Thymus (tissue), 14 donors: ENCODE data around the gene TRIM2. TPM values are rescaled to one million over a fixed set of nuclear protein-coding genes. Genes with fewer than 3 reads are reported as not detected.
"Not testable (repeated sequence)": the region's sequence is repeated elsewhere in the genome, so short reads cannot be mapped to it uniquely, and the experiment has no call there.

Experiments used
- DNase-seq, 9 donors: peaks; one replicate each; pipeline ENCODE4 v3.0.0-alpha.2; 2013; ENCODE audit warnings: low spot score in 9 of 9, low read depth in 6 of 9, missing footprints in 1 of 9
- H3K27ac ChIP-seq, 2 donors: one replicate each; pipeline ENCODE4 v1.5.1; 2013; ENCODE audit warnings: control low read depth in 1 of 2, low read depth in 1 of 2, low read length in 1 of 2, mild to moderate bottlenecking in 1 of 2, moderate library complexity in 1 of 2
- H3K27me3 ChIP-seq, 2 donors: one replicate each; pipeline ENCODE4 v1.5.1; 2013; ENCODE audit warnings: low read length in 1 of 2; ENCODE audit not compliant: control insufficient read depth in 2 of 2, insufficient read depth in 1 of 2
- H3K36me3 ChIP-seq, 2 donors: one replicate each; pipeline ENCODE4 v1.5.1; 2013; ENCODE audit warnings: low read length in 1 of 2, mild to moderate bottlenecking in 1 of 2, moderate library complexity in 1 of 2; ENCODE audit not compliant: control insufficient read depth in 2 of 2, insufficient read depth in 2 of 2
- H3K4me1 ChIP-seq, 2 donors: one replicate each; pipeline ENCODE4 v1.5.1; 2013; ENCODE audit warnings: low read length in 2 of 2; ENCODE audit not compliant: control insufficient read depth in 2 of 2, insufficient read depth in 2 of 2
- H3K4me3 ChIP-seq, 2 donors: one replicate each; pipeline ENCODE4 v1.5.1; 2013; ENCODE audit warnings: low read length in 2 of 2, control low read depth in 1 of 2, mild to moderate bottlenecking in 1 of 2
- H3K9me3 ChIP-seq, 2 donors: one replicate each; pipeline ENCODE4 v1.5.1; 2013; ENCODE audit warnings: low read length in 1 of 2, mild to moderate bottlenecking in 1 of 2; ENCODE audit not compliant: control insufficient read depth in 2 of 2, insufficient read depth in 1 of 2
- WGBS: extraction: QIAGEN DNeasy Blood & Tissue Kit; methylation state at CpG from one replicate; pipeline ENCODE4 v1.1.7; 2013; 5-methylcytosine and 5-hydroxymethylcytosine counted together
- long read RNA-seq, 10 donors: transcript quantifications; one replicate each; lab custom pipeline, GENCODE V29; 2026
- polyA plus RNA-seq: library from polyadenylated mRNA; stranded (reverse); fragments of 200-250 nt; gene quantifications from one replicate; pipeline ENCODE4 v1.2.3, GENCODE V29; 2013
- total RNA-seq: library from RNA; stranded (reverse); fragments of 120-200 nt; gene quantifications from one replicate; pipeline ENCODE4 v1.2.4, GENCODE V29; 2013
- donor health status: healthy.

Gene TRIM2
- total RNA-seq = 5.0 TPM
- 5.3 TPM for polyA plus RNA-seq
- long read RNA-seq, donor 1 = 0 reads
- long read RNA-seq, donor 2 = 0 reads
- long read RNA-seq, donor 3 = 0 reads
- long read RNA-seq, donor 4 = 0 reads
- long read RNA-seq, donor 5, partial matches to known transcripts = 0 of 1 reads
- long read RNA-seq, donor 5, other reads (novel, unspliced or antisense) = 0 of 1 reads
- long read RNA-seq, donor 6 = 0 reads
- long read RNA-seq, donor 7, partial matches to known transcripts = 11 of 11 reads
- long read RNA-seq, donor 7, other reads (novel, unspliced or antisense) = 0 of 11 reads
- long read RNA-seq, donor 8, partial matches to known transcripts = 0 of 1 reads
- long read RNA-seq, donor 8, other reads (novel, unspliced or antisense) = 0 of 1 reads
- long read RNA-seq, donor 9, partial matches to known transcripts = 0 of 1 reads
- long read RNA-seq, donor 9, other reads (novel, unspliced or antisense) = 0 of 1 reads
- long read RNA-seq, donor 10 = 0 reads

DNA sequence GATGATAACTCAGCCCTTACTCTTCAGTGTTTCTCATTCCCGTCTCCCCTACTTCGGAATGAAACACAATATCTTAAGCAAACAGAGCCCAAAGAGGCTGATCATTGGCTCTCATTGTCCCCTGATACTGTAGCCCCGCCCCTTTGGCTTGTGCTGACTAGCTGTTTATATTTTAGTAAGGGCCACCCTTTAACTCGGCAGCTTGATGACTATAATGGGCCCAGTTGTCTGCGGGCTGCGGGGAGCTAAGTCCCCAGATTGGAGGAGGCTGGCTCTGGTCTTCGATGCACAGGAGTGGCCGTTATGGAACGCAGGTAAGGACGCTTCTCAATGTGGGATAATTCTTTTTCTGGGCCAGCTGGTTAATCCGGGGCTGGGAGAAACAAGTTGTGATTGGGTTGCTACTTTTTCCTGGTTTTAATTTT lies at the start of gene TRIM2:
Gene TRIM2 (plus strand): TSS at position 197 of the 425 bp plus-strand sequence. CDS start 88 bp downstream, at position 285.
- H3K36me3 ChIP-seq = no peaks in the 10 kb centered on the region
- no peaks in the 10 kb centered on the region for H3K9me3 ChIP-seq
- 65% methylated on average over 11 of the region's 11 CpGs for WGBS
- no peak for DNase-seq
- H3K27ac ChIP-seq = no peak within 1 kb of the TSS
- H3K4me3 ChIP-seq = no peak within 1 kb of the TSS
- H3K4me1 ChIP-seq = peaks cover 3 to 17% of the 10 kb centered on the region in 2 donors
- H3K27me3 ChIP-seq = peaks cover 0 to 20% of the 10 kb centered on the region in 2 donors

DNA sequence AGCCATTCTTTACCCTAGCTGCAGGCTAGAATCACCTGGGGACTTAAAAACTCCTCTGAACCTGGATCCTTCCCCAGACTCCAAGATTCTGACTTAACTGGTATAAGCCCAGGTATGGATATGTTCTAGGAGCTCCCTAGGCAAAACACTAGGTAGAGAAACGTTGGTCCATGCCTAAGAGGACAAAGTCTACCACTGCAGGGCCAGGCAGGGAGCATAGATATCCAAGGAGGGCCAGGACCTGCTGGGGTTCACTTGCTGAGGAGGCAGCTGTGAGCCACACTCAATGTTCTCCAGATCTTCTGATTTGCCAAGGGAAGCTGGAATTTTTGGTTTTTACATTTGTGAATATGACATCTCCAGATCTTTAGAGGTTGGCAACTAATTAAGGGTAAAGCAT lies 48.6 kb upstream of the TRIM2 start:
- WGBS = 92% methylated on average over 1 of the region's 1 CpG
- peaks cover 0 to 18% of the 10 kb centered on the region in 2 donors for H3K27me3 ChIP-seq

DNA sequence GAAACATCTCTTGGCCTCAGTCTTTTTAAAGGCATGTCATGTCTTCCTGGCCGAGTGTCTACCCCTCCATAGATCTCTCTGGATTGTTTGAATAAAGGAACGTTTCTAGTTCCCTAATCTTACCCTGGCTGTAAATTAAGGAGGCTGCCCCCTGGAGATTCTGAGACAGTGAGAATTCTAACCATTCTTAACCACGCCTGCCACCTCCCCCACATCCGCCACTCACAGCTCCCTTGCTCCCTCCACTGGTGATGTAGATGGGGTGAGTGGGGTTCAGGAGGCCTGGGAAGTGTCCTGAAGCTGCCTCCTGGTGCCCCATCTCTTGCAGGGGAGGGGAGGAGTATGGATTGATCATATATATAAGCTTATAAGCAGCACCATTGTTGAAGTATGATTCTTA lies 48.0 kb upstream of the TRIM2 start:
- Histone ChIP-seq H3K4me1 (peaks cover 14 to 37% of the 10 kb centered on the region in 2 donors), H3K27ac (no peak overlapping the region), H3K4me3 (no peak overlapping the region), H3K27me3 (peaks cover 0 to 18% of the 10 kb centered on the region in 2 donors), H3K36me3 (no peaks in the 10 kb centered on the region), H3K9me3 (peaks cover 0 to 2% of the 10 kb centered on the region in 2 donors)
- DNase-seq = peak in 4 of 9 donors; percentile 28 to 71 (median 40)
- WGBS = 20% methylated on average over 4 of the region's 4 CpGs

More for the DNA sequence above, 48.6 kb upstream of the TRIM2 start:
- Histone ChIP-seq H3K4me3 (no peak overlapping the region), H3K4me1 (peaks cover 14 to 37% of the 10 kb centered on the region in 2 donors), H3K36me3 (no peaks in the 10 kb centered on the region), H3K27ac (no peak overlapping the region), H3K9me3 (peaks cover 0 to 2% of the 10 kb centered on the region in 2 donors)
- no peak for DNase-seq

DNA sequence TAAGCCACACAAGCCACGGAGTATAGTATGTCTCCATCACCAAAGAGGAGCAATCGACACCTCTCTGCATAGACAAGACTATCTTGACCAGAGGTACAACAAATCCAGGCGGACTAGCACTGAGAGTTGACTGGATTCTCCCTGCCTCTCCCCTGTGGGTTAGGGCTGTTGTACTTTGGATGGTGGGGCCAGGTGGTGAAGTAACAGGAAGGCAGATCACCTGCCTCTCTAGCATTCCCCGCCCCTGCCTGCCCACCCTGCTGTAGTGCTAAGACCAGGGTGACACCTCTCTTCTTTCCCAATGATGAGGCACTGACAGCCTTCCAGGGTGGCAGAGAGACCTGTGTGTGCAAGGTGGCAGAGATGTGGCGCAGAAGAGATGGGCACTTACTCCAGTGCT lies 47.5 kb upstream of the TRIM2 start:
- Histone ChIP-seq H3K4me3 (no peak overlapping the region), H3K9me3 (peaks cover 0 to 2% of the 10 kb centered on the region in 2 donors), H3K27me3 (peaks cover 0 to 17% of the 10 kb centered on the region in 2 donors), H3K27ac (no peak overlapping the region), H3K4me1 (peaks cover 14 to 35% of the 10 kb centered on the region in 2 donors), H3K36me3 (no peaks in the 10 kb centered on the region)
- no peak for DNase-seq
- WGBS = 97% methylated on average over 5 of the region's 5 CpGs

DNA sequence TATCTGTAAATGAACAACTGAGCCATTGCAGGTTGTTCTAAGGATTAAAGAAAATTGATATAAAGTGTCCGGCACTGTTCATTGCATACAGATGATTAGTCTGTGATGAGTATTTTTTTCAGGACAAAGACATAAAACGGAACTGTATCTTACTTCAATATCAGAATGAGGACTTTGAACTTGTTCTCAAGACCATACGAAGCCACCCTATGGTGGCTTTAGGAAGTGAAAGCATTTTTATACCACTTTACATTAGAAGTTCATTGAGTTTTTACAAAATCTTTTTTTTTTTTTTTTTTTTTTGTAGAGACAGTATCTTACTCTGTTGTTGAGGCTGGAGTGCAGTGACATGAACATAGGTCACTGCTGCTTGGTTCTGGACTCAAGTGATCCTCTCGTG lies 45.2 kb upstream of the TRIM2 start:
- WGBS = 68% methylated on average over 4 of the region's 4 CpGs

DNA sequence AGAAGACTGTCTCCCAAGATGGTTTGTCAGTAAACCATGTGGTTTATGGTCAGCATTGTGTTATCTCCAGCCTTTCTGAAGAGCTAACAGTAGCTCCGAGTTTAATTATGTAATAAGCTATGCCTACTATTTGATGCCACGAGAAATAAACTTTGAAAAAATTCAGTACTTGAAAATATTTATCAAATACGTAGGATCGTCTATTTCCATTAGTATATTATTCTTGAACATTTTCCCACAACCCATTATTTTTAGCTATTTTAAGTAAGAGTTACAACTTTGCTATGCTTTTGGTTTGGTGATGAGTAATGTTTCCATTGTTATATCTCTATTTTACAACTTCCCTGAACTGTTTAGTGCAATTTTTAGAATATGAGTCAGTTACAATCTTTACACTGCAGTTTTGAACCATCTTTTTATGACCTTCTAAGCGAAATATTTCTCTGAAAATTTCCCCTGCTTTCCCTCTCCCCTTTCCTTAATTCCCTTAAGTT lies 44.5 kb upstream of the TRIM2 start:
- WGBS = 93% methylated on average over 5 of the region's 5 CpGs
- no peak overlapping the region for H3K27ac ChIP-seq
- no peak overlapping the region for H3K4me3 ChIP-seq
- H3K27me3 ChIP-seq = no peaks in the 10 kb centered on the region
- no peaks in the 10 kb centered on the region for H3K9me3 ChIP-seq
- H3K4me1 ChIP-seq = peaks cover 8 to 11% of the 10 kb centered on the region in 2 donors
- no peak for DNase-seq
- H3K36me3 ChIP-seq = no peaks in the 10 kb centered on the region

More for the DNA sequence above, 45.2 kb upstream of the TRIM2 start:
- no peak overlapping the region for H3K27ac ChIP-seq
- no peaks in the 10 kb centered on the region for H3K9me3 ChIP-seq
- H3K36me3 ChIP-seq = no peaks in the 10 kb centered on the region
- H3K27me3 ChIP-seq = no peaks in the 10 kb centered on the region
- H3K4me1 ChIP-seq = peaks cover 12 to 16% of the 10 kb centered on the region in 2 donors
- peak in 1 of 9 donors; percentile 41 for DNase-seq
- no peak overlapping the region for H3K4me3 ChIP-seq

- H3K36me3 ChIP-seq = no peaks in the 10 kb centered on the region
- H3K4me3 ChIP-seq = no peak overlapping the region
- whole genome bisulfite sequencing = over 99% methylated on average over 4 of the region's 4 CpGs
- no peaks in the 10 kb centered on the region for H3K9me3 ChIP-seq
- H3K4me1 ChIP-seq = peaks cover 5 to 9% of the 10 kb centered on the region in 2 donors
- no peak overlapping the region for H3K27ac ChIP-seq
- H3K27me3 ChIP-seq = no peaks in the 10 kb centered on the region
- no peak for DNase-seq
These were observed 43.4 kb upstream of the TRIM2 start for GRCh38 chr4:153160821-153161220.

- no peaks in the 10 kb centered on the region for H3K9me3 ChIP-seq
- WGBS = 88% methylated on average over 7 of the region's 7 CpGs
- DNase-seq = no peak
These were observed 42.8 kb upstream of the TRIM2 start for GRCh38 chr4:153161226-153161963.

DNA sequence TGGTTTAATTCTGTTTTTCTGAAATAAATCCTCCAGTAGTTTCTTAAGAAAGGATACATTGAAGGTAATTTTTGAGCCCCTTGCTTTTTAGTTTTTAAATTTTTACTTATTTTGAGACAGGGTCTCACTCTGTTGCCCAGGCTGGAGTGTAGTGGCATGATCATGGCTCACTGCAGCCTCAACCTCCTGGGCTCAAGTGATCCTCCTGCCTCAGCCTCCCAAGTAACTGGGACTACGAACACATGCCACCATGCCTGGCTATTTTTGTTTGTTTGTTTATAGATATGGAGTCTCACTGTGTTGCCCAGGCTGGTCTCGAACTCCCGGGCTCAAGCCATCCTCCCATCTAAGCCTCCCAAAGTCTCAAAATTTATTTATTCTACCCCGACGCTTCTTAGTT lies 39.0 kb upstream of the TRIM2 start:
- WGBS = 87% methylated on average over 5 of the region's 5 CpGs
- not testable (repeated sequence) for H3K36me3 ChIP-seq

More at GRCh38 chr4:153161226-153161963, 42.8 kb upstream of the TRIM2 start:
- Histone ChIP-seq H3K4me3 (no peak overlapping the region), H3K4me1 (peaks cover 2 to 3% of the 10 kb centered on the region in 2 donors), H3K36me3 (no peaks in the 10 kb centered on the region), H3K27me3 (no peaks in the 10 kb centered on the region), H3K27ac (no peak overlapping the region)

More for the DNA sequence above, 39.0 kb upstream of the TRIM2 start:
- not testable (repeated sequence) for H3K4me3 ChIP-seq, H3K27ac ChIP-seq, H3K4me1 ChIP-seq, H3K27me3 ChIP-seq, H3K9me3 ChIP-seq, DNase-seq
